GM23338 (cell line): ENCODE data around the gene NCF4. TPM values are rescaled to one million over a fixed set of nuclear protein-coding genes. Genes with fewer than 3 reads are reported as not detected.

Source experiments
- ATAC-seq: fragments of 200-7000 bp; cut with Tn5 transposase; 3 replicates; pipeline ENCODE4 v1.9.1; 2020
- DNase-seq: peaks from one replicate; pipeline ENCODE4 v3.0.0-alpha.2; 2015; ENCODE audit warnings: low spot score
- H2AFZ ChIP-seq: fragments of 200-600 bp; sonication (generic); 2 replicates; pipeline ENCODE4 v1.8.0; 2016; ENCODE audit warnings: antibody characterized with exemption, mild to moderate bottlenecking, moderate library complexity
- H3F3A ChIP-seq: fragments of 200-600 bp; sonication (generic); replicated peaks from 2 replicates; pipeline ENCODE4 v1.8.0; 2017; ENCODE audit warnings: antibody characterized with exemption, mixed run types, low read depth
- H3K27ac ChIP-seq: fragments of 200-600 bp; sonication (generic); 2 replicates; pipeline ENCODE4 v1.6.1; 2016; ENCODE audit warnings: low read depth
- H3K27me3 ChIP-seq: fragments of 200-600 bp; sonication (generic); 2 replicates; pipeline ENCODE4 v1.8.0; 2016; ENCODE audit warnings: mild to moderate bottlenecking, mixed run types, moderate library complexity; ENCODE audit not compliant: insufficient read depth
- H3K36me3 ChIP-seq: fragments of 200-600 bp; sonication (generic); 2 replicates; pipeline ENCODE4 v1.8.0; 2016; ENCODE audit warnings: mild to moderate bottlenecking; ENCODE audit not compliant: insufficient read depth
- H3K4me1 ChIP-seq: fragments of 200-600 bp; sonication (generic); 2 replicates; pipeline ENCODE4 v1.8.0; 2016; ENCODE audit warnings: mild to moderate bottlenecking, moderate library complexity; ENCODE audit not compliant: insufficient read depth
- H3K4me2 ChIP-seq: fragments of 200-600 bp; sonication (generic); 2 replicates; pipeline ENCODE4 v1.7.1; 2017; ENCODE audit warnings: mixed run types
- H3K4me3 ChIP-seq: fragments of 200-600 bp; sonication (generic); 2 replicates; pipeline ENCODE4 v1.6.1; 2016; ENCODE audit warnings: mixed run types
- H3K79me2 ChIP-seq: fragments of 200-600 bp; sonication (generic); replicated peaks from 2 replicates; pipeline ENCODE4 v1.8.0; 2017; ENCODE audit warnings: mild to moderate bottlenecking; ENCODE audit not compliant: insufficient read depth
- H3K9me2 ChIP-seq: fragments of 200-600 bp; sonication (generic); 2 replicates; pipeline ENCODE4 v1.8.0; 2017; ENCODE audit not compliant: insufficient read depth
- H4K20me1 ChIP-seq: fragments of 200-600 bp; sonication (generic); replicated peaks from 2 replicates; pipeline ENCODE4 v1.8.0; 2017; ENCODE audit warnings: mild to moderate bottlenecking; ENCODE audit not compliant: insufficient read depth
- H3K27ac Mint-ChIP-seq: 2 replicates; pipeline ENCODE4 v1.8.0; 2020; ENCODE audit warnings: inconsistent platforms, mild to moderate bottlenecking, moderate library complexity, mixed read lengths
- H3K27me3 Mint-ChIP-seq: 3 replicates; pipeline ENCODE4 v1.8.0; 2022; ENCODE audit warnings: low read depth, mild to moderate bottlenecking, moderate library complexity, mixed read lengths, inconsistent platforms; ENCODE audit not compliant: insufficient read depth, poor library complexity
- H3K36me3 Mint-ChIP-seq: 3 replicates; pipeline ENCODE4 v1.8.0; 2021; ENCODE audit warnings: low read depth, mild to moderate bottlenecking, inconsistent platforms, moderate library complexity, mixed read lengths
- H3K4me1 Mint-ChIP-seq: 3 replicates; pipeline ENCODE4 v1.8.0; 2020; ENCODE audit warnings: mild to moderate bottlenecking, inconsistent platforms, mixed read lengths
- H3K4me3 Mint-ChIP-seq: 3 replicates; pipeline ENCODE4 v1.8.0; 2021; ENCODE audit warnings: moderate library complexity, mild to moderate bottlenecking, inconsistent platforms, mixed read lengths
- H3K9me3 Mint-ChIP-seq: 3 replicates; pipeline ENCODE4 v1.8.0; 2020; ENCODE audit warnings: moderate library complexity, mild to moderate bottlenecking, inconsistent platforms, mixed read lengths
- CREB1 ChIP-seq: fragments of 250-450 bp; sonication (Bioruptor Pico); IDR thresholded peaks from 2 replicates; pipeline ENCODE4 v1.5.0; 2020; ENCODE audit warnings: low read depth, mild to moderate bottlenecking, moderate library complexity
- EZH2 ChIP-seq: fragments of 200-600 bp; sonication (generic); IDR thresholded peaks from one replicate; pipeline ENCODE4 v1.8.0; 2017; ENCODE audit warnings: antibody characterized with exemption, mild to moderate bottlenecking, low read depth; ENCODE audit not compliant: unreplicated experiment
- EZH2phosphoT487 ChIP-seq: fragments of 200-600 bp; sonication (generic); IDR thresholded peaks from one replicate; pipeline ENCODE4 v1.8.1; 2018; ENCODE audit warnings: antibody characterized with exemption; ENCODE audit not compliant: unreplicated experiment
- JUNB ChIP-seq: IDR thresholded peaks from one replicate; pipeline ENCODE4 v1.6.1; 2016; ENCODE audit warnings: antibody characterized with exemption; ENCODE audit not compliant: unreplicated experiment
- NANOG ChIP-seq: IDR thresholded peaks from 2 replicates; pipeline ENCODE4 v1.6.1; 2016; ENCODE audit warnings: antibody characterized with exemption, borderline replicate concordance
- POLR2AphosphoS5 ChIP-seq: IDR thresholded peaks from 2 replicates; pipeline ENCODE4 v1.6.1; 2016; ENCODE audit warnings: antibody characterized with exemption, low read depth
- ZNF114 ChIP-seq: fragments of 250-450 bp; sonication (Bioruptor Pico); IDR thresholded peaks from 2 replicates; pipeline ENCODE4 v1.5.0; 2020; ENCODE audit warnings: mild to moderate bottlenecking, moderate library complexity
- ZNF331 ChIP-seq: fragments of 250-450 bp; sonication (Bioruptor Pico); IDR thresholded peaks from 2 replicates; pipeline ENCODE4 v1.5.0; 2020; ENCODE audit warnings: low read depth, mild to moderate bottlenecking, moderate library complexity
- polyA plus RNA-seq: library from polyadenylated mRNA; unstranded; fragments of >200 nt; fragmentation: Nextera tagmentation; extraction: Ambion mirVana; gene quantifications from 2 replicates; pipeline ENCODE4 v1.2.1, GENCODE V29; 2016
- total RNA-seq: library from RNA; depleted of rRNA; stranded (reverse); fragments of >200 nt; shearing (Covaris generic); gene quantifications from 2 replicates; pipeline ENCODE4 v1.2.3, GENCODE V29; 2014
- TF ChIP-seq, protein P1 (sequence below), 2 experiments: fragments of 200-600 bp in 1 of 2; sonication (generic) in 1 of 2; conservative IDR thresholded peaks; 2 replicates each; pipeline versions ENCODE4 v1.5.1 to v1.6.1; 2016 to 2017; ENCODE audit warnings: antibody characterized with exemption in 2 of 2, low read depth in 2 of 2, mild to moderate bottlenecking in 2 of 2, moderate library complexity in 1 of 2
- TF ChIP-seq, protein P2 (sequence below): fragments of 250-450 bp; sonication (Bioruptor Pico); IDR thresholded peaks from 2 replicates; pipeline ENCODE4 v1.5.0; 2020; ENCODE audit warnings: mild to moderate bottlenecking, moderate library complexity
- TF ChIP-seq, protein P3 (sequence below): IDR thresholded peaks from 2 replicates; pipeline ENCODE4 v1.6.1; 2016; ENCODE audit warnings: antibody characterized with exemption

Gene NCF4
- total and polyA plus RNA-seq, 2 experiments from 2014 or later = not detected

DNA sequence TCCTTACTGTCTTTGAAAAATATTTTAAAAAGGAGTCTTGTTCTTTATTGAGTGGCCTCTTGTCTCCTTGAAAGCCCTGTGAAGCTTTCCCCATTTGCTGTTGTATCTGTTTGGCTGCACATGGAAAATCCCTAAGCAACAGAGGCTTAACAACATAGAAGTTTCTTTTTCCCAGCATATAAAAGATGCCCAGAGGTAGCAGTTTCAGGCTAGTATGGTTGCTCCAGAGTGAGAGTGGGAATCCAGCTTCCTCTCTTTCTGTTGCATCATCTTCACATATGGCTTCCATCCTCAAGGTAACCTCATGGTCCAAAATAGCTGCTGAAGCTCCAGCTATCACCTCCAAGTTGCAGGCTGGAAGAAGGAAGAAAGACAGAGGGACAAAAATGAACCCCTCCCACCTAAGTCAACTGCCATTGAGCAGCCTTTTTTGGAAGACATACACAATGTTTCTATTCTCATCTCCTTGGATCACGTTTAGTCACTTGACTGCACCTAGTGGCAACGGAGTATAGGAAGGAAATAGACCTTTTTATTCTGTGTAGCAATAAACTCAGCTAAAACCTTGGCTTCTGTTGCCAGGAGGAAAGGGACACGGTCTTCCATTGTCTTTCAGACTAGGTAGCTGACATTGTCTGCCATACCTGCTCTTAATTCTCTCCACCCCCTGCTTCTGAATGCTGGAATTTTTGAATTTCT, 57.9 kb downstream of the NCF4 start:
- H3K27ac Mint-ChIP-seq = no peak overlapping the region
- Histone ChIP-seq H2AFZ (no peak overlapping the region), H3K9me2 (no peaks in the 10 kb centered on the region), H3K27me3 (no peaks in the 10 kb centered on the region; the same call in 1 of the 2 replicates), H3K27ac (no peak overlapping the region), H3K4me3 (no peak overlapping the region), H4K20me1 (no peaks in the 10 kb centered on the region), H3K79me2 (no peaks in the 10 kb centered on the region), H3F3A (no peaks in the 10 kb centered on the region), H3K4me1 (no peaks in the 10 kb centered on the region), H3K36me3 (no peaks in the 10 kb centered on the region), H3K4me2 (no peak overlapping the region)
- DNase-seq (peak; percentile 44), ATAC-seq (no peak)
- H3K36me3 Mint-ChIP-seq = no peaks in the 10 kb centered on the region
- H3K27me3 Mint-ChIP-seq = peaks cover 14% of the 10 kb centered on the region
- no peak for TF ChIP-seq EZH2
- TF ChIP-seq, protein P1, sequence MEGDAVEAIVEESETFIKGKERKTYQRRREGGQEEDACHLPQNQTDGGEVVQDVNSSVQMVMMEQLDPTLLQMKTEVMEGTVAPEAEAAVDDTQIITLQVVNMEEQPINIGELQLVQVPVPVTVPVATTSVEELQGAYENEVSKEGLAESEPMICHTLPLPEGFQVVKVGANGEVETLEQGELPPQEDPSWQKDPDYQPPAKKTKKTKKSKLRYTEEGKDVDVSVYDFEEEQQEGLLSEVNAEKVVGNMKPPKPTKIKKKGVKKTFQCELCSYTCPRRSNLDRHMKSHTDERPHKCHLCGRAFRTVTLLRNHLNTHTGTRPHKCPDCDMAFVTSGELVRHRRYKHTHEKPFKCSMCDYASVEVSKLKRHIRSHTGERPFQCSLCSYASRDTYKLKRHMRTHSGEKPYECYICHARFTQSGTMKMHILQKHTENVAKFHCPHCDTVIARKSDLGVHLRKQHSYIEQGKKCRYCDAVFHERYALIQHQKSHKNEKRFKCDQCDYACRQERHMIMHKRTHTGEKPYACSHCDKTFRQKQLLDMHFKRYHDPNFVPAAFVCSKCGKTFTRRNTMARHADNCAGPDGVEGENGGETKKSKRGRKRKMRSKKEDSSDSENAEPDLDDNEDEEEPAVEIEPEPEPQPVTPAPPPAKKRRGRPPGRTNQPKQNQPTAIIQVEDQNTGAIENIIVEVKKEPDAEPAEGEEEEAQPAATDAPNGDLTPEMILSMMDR (conservative IDR thresholded peaks at IDR 0.05; ENCODE audit: low read depth in 2 of 2) = peak in 1 of 2 experiments; percentile 28; a peak in 1 of 4 replicates
- no peak overlapping the region for H3K4me3 Mint-ChIP-seq
- peaks cover 2% of the 10 kb centered on the region; the same call in 2 of the 3 replicates for H3K4me1 Mint-ChIP-seq
- H3K9me3 Mint-ChIP-seq = no peaks in the 10 kb centered on the region

DNA sequence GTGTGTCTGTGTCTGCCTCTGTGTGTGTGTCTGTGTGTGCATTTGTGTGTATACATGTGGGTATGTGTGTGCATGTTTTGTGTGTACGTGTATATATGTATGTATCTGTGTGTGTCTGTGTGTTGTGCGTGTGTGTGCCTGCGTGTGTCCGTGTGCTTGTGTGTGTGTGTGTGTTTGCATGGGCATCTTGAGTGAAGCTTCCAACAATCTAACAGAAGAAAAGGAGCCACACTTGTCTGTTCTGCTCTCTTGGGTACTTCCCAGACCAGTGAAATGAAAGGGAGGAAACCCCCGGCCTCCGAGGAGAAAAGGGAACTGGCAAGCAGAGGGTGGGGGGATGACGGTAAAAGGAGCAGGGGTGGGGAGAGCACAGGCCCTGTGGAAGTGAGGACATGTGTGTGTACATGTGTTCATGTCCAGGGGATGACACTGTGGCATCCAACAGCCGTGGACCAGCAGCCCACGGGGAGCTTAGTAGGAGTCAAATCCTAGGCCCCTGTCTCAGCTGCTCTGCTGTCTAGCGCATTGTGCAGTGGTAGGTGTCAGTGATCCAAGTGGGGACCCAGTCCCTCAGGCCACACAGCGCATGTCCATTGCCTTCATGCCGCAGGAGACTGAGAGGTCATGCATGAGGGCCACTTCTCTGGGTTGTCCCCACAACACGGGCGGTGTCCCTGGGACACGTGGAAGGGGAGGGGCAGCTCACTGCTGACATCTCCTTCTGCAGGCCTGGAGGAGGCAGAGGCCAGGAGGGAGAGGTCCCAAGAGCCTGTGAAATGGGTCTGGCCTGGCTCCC, 60.7 kb downstream of the NCF4 start:
- Mint-ChIP-seq H3K9me3 (no peaks in the 10 kb centered on the region; the same call in 2 of the 3 replicates), H3K4me3 (no peak overlapping the region), H3K27me3 (peaks cover 16% of the 10 kb centered on the region), H3K27ac (no peak overlapping the region), H3K36me3 (no peaks in the 10 kb centered on the region; the same call in 2 of the 3 replicates), H3K4me1 (peaks cover 2% of the 10 kb centered on the region; the same call in 2 of the 3 replicates)
- no peak for ATAC-seq
- Histone ChIP-seq H3K79me2 (no peaks in the 10 kb centered on the region), H3K27me3 (no peaks in the 10 kb centered on the region), H3K4me1 (no peaks in the 10 kb centered on the region), H4K20me1 (no peaks in the 10 kb centered on the region), H2AFZ (no peak overlapping the region), H3K4me2 (no peak overlapping the region), H3K36me3 (no peaks in the 10 kb centered on the region), H3K27ac (no peak overlapping the region), H3F3A (no peaks in the 10 kb centered on the region), H3K9me2 (no peaks in the 10 kb centered on the region), H3K4me3 (no peak overlapping the region)
- no peak for DNase-seq
- TF ChIP-seq EZH2 (no peak), EZH2phosphoT487 (no peak), CREB1 (CRISPR knock-in tag) (no peak), POLR2AphosphoS5 (no peak), NANOG (no peak), ZNF331 (CRISPR knock-in tag) (no peak), JUNB (no peak), ZNF114 (CRISPR knock-in tag) (no peak)
- TF ChIP-seq, protein P2, sequence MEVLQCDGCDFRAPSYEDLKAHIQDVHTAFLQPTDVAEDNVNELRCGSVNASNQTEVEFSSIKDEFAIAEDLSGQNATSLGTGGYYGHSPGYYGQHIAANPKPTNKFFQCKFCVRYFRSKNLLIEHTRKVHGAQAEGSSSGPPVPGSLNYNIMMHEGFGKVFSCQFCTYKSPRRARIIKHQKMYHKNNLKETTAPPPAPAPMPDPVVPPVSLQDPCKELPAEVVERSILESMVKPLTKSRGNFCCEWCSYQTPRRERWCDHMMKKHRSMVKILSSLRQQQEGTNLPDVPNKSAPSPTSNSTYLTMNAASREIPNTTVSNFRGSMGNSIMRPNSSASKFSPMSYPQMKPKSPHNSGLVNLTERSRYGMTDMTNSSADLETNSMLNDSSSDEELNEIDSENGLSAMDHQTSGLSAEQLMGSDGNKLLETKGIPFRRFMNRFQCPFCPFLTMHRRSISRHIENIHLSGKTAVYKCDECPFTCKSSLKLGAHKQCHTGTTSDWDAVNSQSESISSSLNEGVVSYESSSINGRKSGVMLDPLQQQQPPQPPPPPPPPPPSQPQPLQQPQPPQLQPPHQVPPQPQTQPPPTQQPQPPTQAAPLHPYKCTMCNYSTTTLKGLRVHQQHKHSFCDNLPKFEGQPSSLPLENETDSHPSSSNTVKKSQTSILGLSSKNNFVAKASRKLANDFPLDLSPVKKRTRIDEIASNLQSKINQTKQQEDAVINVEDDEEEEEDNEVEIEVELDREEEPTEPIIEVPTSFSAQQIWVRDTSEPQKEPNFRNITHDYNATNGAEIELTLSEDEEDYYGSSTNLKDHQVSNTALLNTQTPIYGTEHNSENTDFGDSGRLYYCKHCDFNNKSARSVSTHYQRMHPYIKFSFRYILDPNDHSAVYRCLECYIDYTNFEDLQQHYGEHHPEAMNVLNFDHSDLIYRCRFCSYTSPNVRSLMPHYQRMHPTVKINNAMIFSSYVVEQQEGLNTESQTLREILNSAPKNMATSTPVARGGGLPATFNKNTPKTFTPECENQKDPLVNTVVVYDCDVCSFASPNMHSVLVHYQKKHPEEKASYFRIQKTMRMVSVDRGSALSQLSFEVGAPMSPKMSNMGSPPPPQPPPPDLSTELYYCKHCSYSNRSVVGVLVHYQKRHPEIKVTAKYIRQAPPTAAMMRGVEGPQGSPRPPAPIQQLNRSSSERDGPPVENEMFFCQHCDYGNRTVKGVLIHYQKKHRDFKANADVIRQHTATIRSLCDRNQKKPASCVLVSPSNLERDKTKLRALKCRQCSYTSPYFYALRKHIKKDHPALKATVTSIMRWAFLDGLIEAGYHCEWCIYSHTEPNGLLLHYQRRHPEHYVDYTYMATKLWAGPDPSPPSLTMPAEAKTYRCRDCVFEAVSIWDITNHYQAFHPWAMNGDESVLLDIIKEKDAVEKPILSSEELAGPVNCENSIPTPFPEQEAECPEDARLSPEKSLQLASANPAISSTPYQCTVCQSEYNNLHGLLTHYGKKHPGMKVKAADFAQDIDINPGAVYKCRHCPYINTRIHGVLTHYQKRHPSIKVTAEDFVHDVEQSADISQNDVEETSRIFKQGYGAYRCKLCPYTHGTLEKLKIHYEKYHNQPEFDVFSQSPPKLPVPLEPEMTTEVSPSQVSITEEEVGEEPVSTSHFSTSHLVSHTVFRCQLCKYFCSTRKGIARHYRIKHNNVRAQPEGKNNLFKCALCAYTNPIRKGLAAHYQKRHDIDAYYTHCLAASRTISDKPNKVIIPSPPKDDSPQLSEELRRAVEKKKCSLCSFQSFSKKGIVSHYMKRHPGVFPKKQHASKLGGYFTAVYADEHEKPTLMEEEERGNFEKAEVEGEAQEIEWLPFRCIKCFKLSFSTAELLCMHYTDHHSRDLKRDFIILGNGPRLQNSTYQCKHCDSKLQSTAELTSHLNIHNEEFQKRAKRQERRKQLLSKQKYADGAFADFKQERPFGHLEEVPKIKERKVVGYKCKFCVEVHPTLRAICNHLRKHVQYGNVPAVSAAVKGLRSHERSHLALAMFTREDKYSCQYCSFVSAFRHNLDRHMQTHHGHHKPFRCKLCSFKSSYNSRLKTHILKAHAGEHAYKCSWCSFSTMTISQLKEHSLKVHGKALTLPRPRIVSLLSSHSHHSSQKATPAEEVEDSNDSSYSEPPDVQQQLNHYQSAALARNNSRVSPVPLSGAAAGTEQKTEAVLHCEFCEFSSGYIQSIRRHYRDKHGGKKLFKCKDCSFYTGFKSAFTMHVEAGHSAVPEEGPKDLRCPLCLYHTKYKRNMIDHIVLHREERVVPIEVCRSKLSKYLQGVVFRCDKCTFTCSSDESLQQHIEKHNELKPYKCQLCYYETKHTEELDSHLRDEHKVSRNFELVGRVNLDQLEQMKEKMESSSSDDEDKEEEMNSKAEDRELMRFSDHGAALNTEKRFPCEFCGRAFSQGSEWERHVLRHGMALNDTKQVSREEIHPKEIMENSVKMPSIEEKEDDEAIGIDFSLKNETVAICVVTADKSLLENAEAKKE (CRISPR knock-in tag) = no peak
- TF ChIP-seq, protein P3, sequence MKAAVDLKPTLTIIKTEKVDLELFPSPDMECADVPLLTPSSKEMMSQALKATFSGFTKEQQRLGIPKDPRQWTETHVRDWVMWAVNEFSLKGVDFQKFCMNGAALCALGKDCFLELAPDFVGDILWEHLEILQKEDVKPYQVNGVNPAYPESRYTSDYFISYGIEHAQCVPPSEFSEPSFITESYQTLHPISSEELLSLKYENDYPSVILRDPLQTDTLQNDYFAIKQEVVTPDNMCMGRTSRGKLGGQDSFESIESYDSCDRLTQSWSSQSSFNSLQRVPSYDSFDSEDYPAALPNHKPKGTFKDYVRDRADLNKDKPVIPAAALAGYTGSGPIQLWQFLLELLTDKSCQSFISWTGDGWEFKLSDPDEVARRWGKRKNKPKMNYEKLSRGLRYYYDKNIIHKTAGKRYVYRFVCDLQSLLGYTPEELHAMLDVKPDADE = no peak
